WTC11 (cell line): ENCODE measurements around the gene MAP3K5. TPM values are rescaled to one million over a fixed set of nuclear protein-coding genes. Genes with fewer than 3 reads are reported as not detected.

Source experiments
- ATAC-seq: fragments of 200-7000 bp; cut with Tn5 transposase; 2 replicates; pipeline ENCODE4 v1.10.0; 2021; ENCODE audit warnings: mild to moderate bottlenecking, moderate library complexity
- CTCF ChIA-PET: fragments of 300-600 bp; sonication (Branson Sonifier 250); formaldehyde crosslinking; loops from one replicate; lab custom pipeline; 2021; ENCODE audit warnings: antibody characterized with exemption; lab: Charles Lee
- POLR2A ChIA-PET: fragments of 350-600 bp; sonication (Branson Sonifier 250); formaldehyde crosslinking; loops from one replicate; lab custom pipeline; 2021; ENCODE audit warnings: antibody characterized with exemption; lab: Charles Lee
- DNase-seq: peaks from one replicate; pipeline ENCODE4 v3.0.0; 2021; ENCODE audit warnings: low spot score
- H3K27ac Mint-ChIP-seq: 2 replicates; pipeline ENCODE4 v1.8.0; 2021; ENCODE audit warnings: mixed read lengths
- H3K27me3 Mint-ChIP-seq: 2 replicates; pipeline ENCODE4 v1.8.0; 2021; ENCODE audit warnings: low read depth, mild to moderate bottlenecking, moderate library complexity, mixed read lengths
- H3K36me3 Mint-ChIP-seq: 2 replicates; pipeline ENCODE4 v1.8.0; 2021; ENCODE audit warnings: mixed read lengths
- H3K4me1 Mint-ChIP-seq: 2 replicates; pipeline ENCODE4 v1.8.0; 2022; ENCODE audit warnings: mixed read lengths
- H3K4me3 Mint-ChIP-seq: 2 replicates; pipeline ENCODE4 v1.8.0; 2021; ENCODE audit warnings: mild to moderate bottlenecking, moderate library complexity, mixed read lengths
- H3K9me3 Mint-ChIP-seq: 2 replicates; pipeline ENCODE4 v1.8.0; 2021; ENCODE audit warnings: mixed read lengths
- ATF1 ChIP-seq: sonication (generic); formaldehyde crosslinking; IDR thresholded peaks from 2 replicates; pipeline ENCODE4 v1.8.1; 2023; ENCODE audit warnings: mild to moderate bottlenecking, moderate library complexity, missing genetic modification reagents
- CREM ChIP-seq: sonication (generic); formaldehyde crosslinking; IDR thresholded peaks from 2 replicates; pipeline ENCODE4 v1.8.1; 2022; ENCODE audit warnings: mild to moderate bottlenecking, missing genetic modification reagents, moderate library complexity
- E2F4 ChIP-seq: sonication (generic); formaldehyde crosslinking; IDR thresholded peaks from 2 replicates; pipeline ENCODE4 v1.8.1; 2022; ENCODE audit warnings: low read depth, mild to moderate bottlenecking, moderate library complexity, missing genetic modification reagents, borderline replicate concordance
- ERG ChIP-seq: fragments of 250-450 bp; sonication (Bioruptor Pico); IDR thresholded peaks from 2 replicates; pipeline ENCODE4 v1.8.0; 2021; ENCODE audit warnings: mild to moderate bottlenecking
- FOXK1 ChIP-seq: sonication (generic); formaldehyde crosslinking; IDR thresholded peaks from 2 replicates; pipeline ENCODE4 v1.8.0; 2022; ENCODE audit warnings: mild to moderate bottlenecking, moderate library complexity, missing genetic modification reagents
- GRHL2 ChIP-seq: fragments of 250-450 bp; sonication (Bioruptor Pico); IDR thresholded peaks from 2 replicates; pipeline ENCODE4 v1.8.0; 2022; ENCODE audit warnings: mild to moderate bottlenecking, moderate library complexity; ENCODE audit not compliant: insufficient replicate concordance, severe bottlenecking
- MLX ChIP-seq: sonication (generic); formaldehyde crosslinking; IDR thresholded peaks from 2 replicates; pipeline ENCODE4 v1.8.1; 2023; ENCODE audit warnings: mild to moderate bottlenecking, missing genetic modification reagents, moderate library complexity
- NR3C1 ChIP-seq: sonication (generic); formaldehyde crosslinking; conservative IDR thresholded peaks from 2 replicates; pipeline ENCODE4 v1.8.1; 2023; ENCODE audit warnings: low read depth, mild to moderate bottlenecking, missing genetic modification reagents
- SMAD3 ChIP-seq: sonication (generic); formaldehyde crosslinking; IDR thresholded peaks from 2 replicates; pipeline ENCODE4 v1.8.0; 2022; ENCODE audit warnings: missing genetic modification reagents, mild to moderate bottlenecking, borderline replicate concordance
- TP53 ChIP-seq: sonication (generic); formaldehyde crosslinking; IDR thresholded peaks from 2 replicates; pipeline ENCODE4 v1.8.1; 2023; ENCODE audit warnings: mild to moderate bottlenecking, missing genetic modification reagents
- ZMAT4 ChIP-seq: fragments of 250-450 bp; sonication (Bioruptor Pico); IDR thresholded peaks from 2 replicates; pipeline ENCODE4 v1.9.0; 2021; ENCODE audit warnings: mild to moderate bottlenecking
- ZNF121 ChIP-seq: sonication (generic); formaldehyde crosslinking; IDR thresholded peaks from 2 replicates; pipeline ENCODE4 v1.8.0; 2023; ENCODE audit warnings: missing genetic modification reagents
- ZNF138 ChIP-seq: sonication (generic); formaldehyde crosslinking; conservative IDR thresholded peaks from 2 replicates; pipeline ENCODE4 v1.8.1; 2022; ENCODE audit warnings: mild to moderate bottlenecking, moderate library complexity, missing genetic modification reagents
- ZNF317 ChIP-seq: sonication (generic); formaldehyde crosslinking; IDR thresholded peaks from 2 replicates; pipeline ENCODE4 v1.8.1; 2023; ENCODE audit warnings: low read depth, mild to moderate bottlenecking, moderate library complexity, missing genetic modification reagents, borderline replicate concordance
- ZNF396 ChIP-seq: fragments of 250-450 bp; sonication (Bioruptor Pico); IDR thresholded peaks from 2 replicates; pipeline ENCODE4 v1.8.0; 2021; ENCODE audit warnings: mild to moderate bottlenecking, moderate library complexity, borderline replicate concordance
- ZNF425 ChIP-seq: fragments of 250-450 bp; sonication (Bioruptor Pico); conservative IDR thresholded peaks from 2 replicates; pipeline ENCODE4 v1.9.0; 2021; ENCODE audit warnings: mild to moderate bottlenecking
- ZNF671 ChIP-seq: fragments of 250-450 bp; sonication (Bioruptor Pico); IDR thresholded peaks from 2 replicates; pipeline ENCODE4 v1.8.0; 2021; ENCODE audit warnings: mild to moderate bottlenecking
- total RNA-seq: library from RNA; stranded (reverse); gene quantifications from 3 replicates; pipeline ENCODE4 v1.2.3, GENCODE V29; 2021
- TF ChIP-seq, protein P1 (sequence below): sonication (generic); formaldehyde crosslinking; IDR thresholded peaks from 2 replicates; pipeline ENCODE4 v1.8.1; 2022; ENCODE audit warnings: missing genetic modification reagents, borderline replicate concordance

The MAP3K5 gene
- total RNA-seq, 1 experiment from 2014 or later: 1.6 TPM

GRCh38 chr6:136763255-136763654 lies 29.0 kb downstream of the MAP3K5 start:
- Mint-ChIP-seq H3K9me3 (no peaks in the 10 kb centered on the region), H3K27ac (no peak overlapping the region), H3K36me3 (no peaks in the 10 kb centered on the region), H3K27me3 (no peaks in the 10 kb centered on the region), H3K4me1 (peaks cover 11% of the 10 kb centered on the region), H3K4me3 (no peak overlapping the region)
- DNase-seq: no peak
- POLR2A ChIA-PET: no interaction called here
- CTCF ChIA-PET: interaction anchor here (0.9 to 2.2 kb wide), 3 partner anchors 19 to 119 kb away, joined by 4 to 9 read pairs (median 5); partner anchors contain the start of gene MAP3K5
- no peak for TF ChIP-seq ZNF425 (CRISPR knock-in tag)
- no peak for TF ChIP-seq GRHL2 (CRISPR knock-in tag)
- TF ChIP-seq CREM: no peak
- TF ChIP-seq NR3C1 (CRISPR knock-in tag): no peak
- ATAC-seq: no peak

DNA sequence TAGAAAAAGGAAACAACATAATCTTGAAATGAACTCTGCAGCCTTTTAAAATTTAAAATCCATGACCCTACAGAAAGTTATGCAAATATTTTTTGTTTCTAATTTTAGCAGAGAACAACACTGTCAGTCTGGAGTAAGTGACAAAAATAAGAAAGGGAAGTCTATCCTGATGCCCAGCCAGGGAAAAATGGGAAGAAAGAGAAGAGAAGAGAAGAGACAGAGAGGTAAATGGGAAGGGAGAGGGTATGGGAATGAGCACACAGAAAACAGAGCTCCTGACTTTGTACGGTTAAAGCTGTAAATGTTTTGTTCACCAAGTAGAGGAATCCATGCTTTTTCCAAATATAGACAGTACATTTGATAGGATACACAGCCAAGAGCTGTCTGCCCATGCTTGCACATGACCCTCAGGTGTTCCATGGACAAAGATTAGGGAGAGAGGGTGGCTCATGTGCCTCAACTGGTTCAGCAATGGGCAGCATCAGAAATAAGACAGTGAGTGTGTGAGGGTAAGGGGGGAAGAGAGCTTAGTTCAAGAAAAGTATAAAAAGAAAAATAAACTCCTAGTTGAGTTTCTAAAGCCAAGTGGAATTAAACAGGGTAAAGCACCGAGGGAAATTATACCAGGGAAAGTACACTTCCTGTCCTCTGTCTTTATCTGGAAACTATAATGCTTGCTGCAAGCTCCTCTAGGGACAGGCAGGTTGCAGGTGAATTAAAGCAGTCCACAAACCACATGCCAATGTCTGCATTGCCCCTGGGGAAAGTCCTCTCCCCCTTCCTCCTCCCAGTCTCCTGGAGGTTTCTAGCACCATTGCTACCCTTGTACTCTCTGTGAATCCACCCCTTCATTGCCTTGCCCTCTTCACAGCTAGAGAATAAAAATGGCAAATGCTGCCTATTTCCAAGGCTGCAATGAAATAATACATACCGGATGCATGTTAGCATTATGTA lies 30.0 kb downstream of the MAP3K5 start:
- Mint-ChIP-seq H3K27me3 (no peaks in the 10 kb centered on the region), H3K36me3 (no peaks in the 10 kb centered on the region), H3K4me1 (peaks cover 9% of the 10 kb centered on the region), H3K27ac (no peak overlapping the region), H3K4me3 (no peak overlapping the region), H3K9me3 (no peaks in the 10 kb centered on the region)
- no peak for DNase-seq
- ChIA-PET POLR2A (no interaction called here), CTCF (interaction anchor here (0.6 to 2.2 kb wide), 2 partner anchors 27 to 30 kb away, joined by 4 to 9 read pairs; partner anchors contain the start of gene MAP3K5)
- peak; percentile 26; the same call in 1 of the 2 replicates for ATAC-seq
- TF ChIP-seq MLX (no peak), FOXK1 (CRISPR knock-in tag) (no peak), ATF1 (CRISPR knock-in tag) (no peak), ZNF121 (CRISPR knock-in tag) (no peak), CREM (no peak), E2F4 (CRISPR knock-in tag) (no peak), ERG (CRISPR knock-in tag) (no peak), ZNF671 (no peak), ZMAT4 (no peak), SMAD3 (CRISPR knock-in tag) (no peak), ZNF396 (no peak), ZNF138 (CRISPR knock-in tag) (no peak), ZNF317 (CRISPR knock-in tag) (no peak), TP53 (CRISPR knock-in tag) (no peak)
- TF ChIP-seq, protein P1, sequence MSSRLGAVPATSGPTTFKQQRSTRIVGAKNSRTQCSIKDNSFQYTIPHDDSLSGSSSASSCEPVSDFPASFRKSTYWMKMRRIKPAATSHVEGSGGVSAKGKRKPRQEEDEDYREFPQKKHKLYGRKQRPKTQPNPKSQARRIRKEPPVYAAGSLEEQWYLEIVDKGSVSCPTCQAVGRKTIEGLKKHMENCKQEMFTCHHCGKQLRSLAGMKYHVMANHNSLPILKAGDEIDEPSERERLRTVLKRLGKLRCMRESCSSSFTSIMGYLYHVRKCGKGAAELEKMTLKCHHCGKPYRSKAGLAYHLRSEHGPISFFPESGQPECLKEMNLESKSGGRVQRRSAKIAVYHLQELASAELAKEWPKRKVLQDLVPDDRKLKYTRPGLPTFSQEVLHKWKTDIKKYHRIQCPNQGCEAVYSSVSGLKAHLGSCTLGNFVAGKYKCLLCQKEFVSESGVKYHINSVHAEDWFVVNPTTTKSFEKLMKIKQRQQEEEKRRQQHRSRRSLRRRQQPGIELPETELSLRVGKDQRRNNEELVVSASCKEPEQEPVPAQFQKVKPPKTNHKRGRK (CRISPR knock-in tag): no peak
